Vagina (tissue), 2 donors: Measurements from ENCODE around the gene FBLIM1.

Experiments used
- CTCF ChIP-seq, 3 experiments: fragments of 450-650 bp in 2 of 3; fragments of 200-600 bp in 1 of 3; sonication (generic) in 1 of 3; IDR thresholded peaks; one replicate each; pipeline ENCODE4 v1.5.1; 2017 to 2019; ENCODE audit warnings: antibody characterized with exemption in 3 of 3, mild to moderate bottlenecking in 2 of 3, moderate library complexity in 2 of 3
- POLR2A ChIP-seq, 2 donors: fragments of 450-650 bp; IDR thresholded peaks; one replicate each; pipeline ENCODE4 v1.6.1; 2017; ENCODE audit warnings: antibody characterized with exemption in 2 of 2, mild to moderate bottlenecking in 2 of 2, moderate library complexity in 2 of 2

DNA sequence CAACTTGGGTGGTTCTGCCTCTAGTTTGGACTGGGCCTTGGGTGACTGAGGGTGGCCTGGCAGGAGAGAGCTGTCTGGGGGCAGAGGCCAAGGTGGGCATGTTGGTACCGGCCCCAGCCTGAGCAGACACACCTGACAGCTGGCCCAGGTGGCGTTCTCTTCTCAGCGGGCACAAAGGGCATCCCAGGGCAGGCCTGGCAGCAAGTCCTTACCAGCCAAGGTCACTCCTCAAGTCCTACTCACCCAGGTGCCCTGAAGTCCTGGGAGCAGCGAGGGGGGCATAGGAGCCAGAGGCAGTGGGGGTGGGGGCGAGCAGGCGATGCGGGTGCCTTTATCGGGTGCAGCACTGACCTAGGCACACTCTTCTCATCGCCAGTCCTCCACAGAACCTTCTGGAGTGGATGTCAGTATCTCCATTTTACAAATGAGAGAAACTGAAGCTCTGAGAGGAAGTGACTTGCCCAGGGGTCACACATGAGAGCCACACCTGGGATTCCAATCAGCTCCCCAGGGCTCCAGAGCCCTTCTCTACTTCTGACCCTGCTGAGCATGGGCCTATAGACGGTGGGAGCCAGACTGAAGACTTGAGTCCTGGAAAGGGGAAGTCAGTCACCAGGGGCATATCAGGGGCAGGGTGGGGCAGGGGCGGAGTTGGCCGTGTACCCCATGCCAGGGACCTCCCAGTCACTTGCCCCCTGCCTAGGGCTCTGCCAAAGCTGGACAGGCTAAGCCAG lies 23.1 kb upstream of the FBLIM1 start:
- TF ChIP-seq CTCF (IDR thresholded peaks at IDR 0.05), result no peak
- TF ChIP-seq POLR2A (IDR thresholded peaks at IDR 0.05), result no peak
